Kidney epithelial cell (primary cell): ENCODE data around the gene EZH1. TPM values are rescaled to one million over a fixed set of nuclear protein-coding genes. Genes with fewer than 3 reads are reported as not detected.

Source experiments
- DNase-seq: peaks from one replicate; pipeline ENCODE4 v3.0.0-alpha.2; 2010; ENCODE audit warnings: low read depth
- H3K27me3 ChIP-seq: 2 replicates; pipeline ENCODE4 v1.6.0; 2011; ENCODE audit warnings: low read length; ENCODE audit not compliant: control insufficient read depth, insufficient read depth
- H3K36me3 ChIP-seq: 2 replicates; pipeline ENCODE4 v1.5.1; 2011; ENCODE audit warnings: low read length; ENCODE audit not compliant: control insufficient read depth, insufficient read depth
- H3K4me3 ChIP-seq: 2 replicates; pipeline ENCODE4 v1.5.1; 2011; ENCODE audit warnings: low read depth, mild to moderate bottlenecking, control low read depth, low read length
- CTCF ChIP-seq: IDR thresholded peaks from 2 replicates; pipeline ENCODE4 v1.5.1; 2011; ENCODE audit warnings: mild to moderate bottlenecking, moderate library complexity, low read length, control low read depth, inconsistent platforms; ENCODE audit not compliant: insufficient read depth, poor library complexity, severe bottlenecking
- total RNA-seq: library from RNA; depleted of rRNA; stranded (reverse); fragments of >200 nt; gene quantifications from 2 replicates; pipeline ENCODE4 v1.2.3, GENCODE V29; 2015

EZH1 gene
- total RNA-seq, 1 donor from 2014 or later, result 14.7 TPM

GRCh38 chr17:42766124-42766523 is 21.3 kb upstream of the EZH1 start:
- DNase-seq, result no peak
- no peak for TF ChIP-seq CTCF

GRCh38 chr17:42761638-42762037 is 16.8 kb upstream of the EZH1 start:
- Histone ChIP-seq H3K36me3 (no peaks in the 10 kb centered on the region), H3K27me3 (peaks cover 26% of the 10 kb centered on the region), H3K4me3 (peak overlapping the region; percentile 32)
- TF ChIP-seq CTCF, result no peak
- no peak for DNase-seq

More at GRCh38 chr17:42766124-42766523, 21.3 kb upstream of the EZH1 start:
- peaks cover 10% of the 10 kb centered on the region for H3K27me3 ChIP-seq
- no peaks in the 10 kb centered on the region for H3K36me3 ChIP-seq
- H3K4me3 ChIP-seq, result no peak overlapping the region

GRCh38 chr17:42760652-42761581 is 16.1 kb upstream of the EZH1 start, which contains the start of gene RAMP2:
Gene RAMP2, plus strand, starts transcription at chr17:42761227. Its CDS starts 35 bp downstream, at chr17:42761262.
- peak within 1 kb of the TSS; percentile 32 for H3K4me3 ChIP-seq
- no peak for TF ChIP-seq CTCF
- DNase-seq, result no peak
- no peaks in the 10 kb centered on the region for H3K36me3 ChIP-seq
- H3K27me3 ChIP-seq, result peaks cover 26% of the 10 kb centered on the region

- peaks cover 26% of the 10 kb centered on the region for H3K27me3 ChIP-seq
- DNase-seq, result no peak
- no peak for TF ChIP-seq CTCF
- no peaks in the 10 kb centered on the region for H3K36me3 ChIP-seq
- H3K4me3 ChIP-seq, result no peak overlapping the region
Measured at GRCh38 chr17:42759982-42760651, 15.3 kb upstream of the EZH1 start.

- H3K36me3 ChIP-seq, result no peaks in the 10 kb centered on the region
Measured at GRCh38 chr17:42754782-42755181, 9.9 kb upstream of the EZH1 start.

More at GRCh38 chr17:42754782-42755181, 9.9 kb upstream of the EZH1 start:
- peak; percentile 87 for DNase-seq
- Histone ChIP-seq H3K27me3 (peaks cover 7% of the 10 kb centered on the region), H3K4me3 (no peak overlapping the region)
- no peak for TF ChIP-seq CTCF
